ENCODE measurements around the gene DGKD.

DGKD gene

DNA sequence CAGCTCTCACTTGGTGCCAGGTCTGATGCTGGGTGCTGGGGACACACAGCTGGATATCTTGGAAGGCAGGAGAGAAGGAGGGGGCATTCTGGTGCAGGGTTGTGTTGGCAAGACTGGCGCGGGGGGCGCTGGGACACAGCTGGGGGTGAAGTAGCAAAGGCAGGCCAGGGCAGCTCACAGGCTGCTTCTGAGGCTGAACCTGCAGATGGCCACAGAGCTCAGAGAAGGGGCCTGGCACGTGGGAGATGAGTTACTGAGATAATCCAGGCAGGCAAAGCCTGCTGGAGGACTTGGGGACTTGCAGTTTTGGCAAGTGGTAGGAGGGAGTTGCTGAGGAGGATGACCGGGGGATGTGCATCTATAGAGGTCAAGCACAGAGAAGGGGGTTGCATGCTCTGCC, 16.2 kb upstream of the DGKD start:
- DNase-seq: no peak

- DNase-seq: no peak
Observed at GRCh38 chr2:233338812-233339368, 15.4 kb upstream of the DGKD start.

DNA sequence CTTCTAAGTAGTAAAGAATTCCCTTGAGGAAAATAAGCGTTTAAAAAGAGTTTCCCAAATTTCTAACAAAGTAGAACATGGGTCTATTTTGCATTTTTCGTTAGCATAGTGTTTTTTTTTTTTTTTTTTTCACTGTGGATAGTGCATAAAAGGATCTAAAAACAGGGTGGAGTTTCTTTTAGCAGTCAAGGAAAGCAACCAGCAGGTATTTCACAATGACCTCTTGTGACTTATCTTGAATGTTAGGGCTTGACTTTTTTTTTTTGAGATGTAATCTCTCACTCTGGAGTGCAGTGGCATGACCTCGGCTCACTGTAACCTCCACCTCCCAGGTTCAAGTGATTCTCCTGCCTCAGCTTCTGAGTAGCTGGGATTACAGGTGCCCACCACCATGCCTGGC, 14.9 kb upstream of the DGKD start:
- DNase-seq: no peak

DNA sequence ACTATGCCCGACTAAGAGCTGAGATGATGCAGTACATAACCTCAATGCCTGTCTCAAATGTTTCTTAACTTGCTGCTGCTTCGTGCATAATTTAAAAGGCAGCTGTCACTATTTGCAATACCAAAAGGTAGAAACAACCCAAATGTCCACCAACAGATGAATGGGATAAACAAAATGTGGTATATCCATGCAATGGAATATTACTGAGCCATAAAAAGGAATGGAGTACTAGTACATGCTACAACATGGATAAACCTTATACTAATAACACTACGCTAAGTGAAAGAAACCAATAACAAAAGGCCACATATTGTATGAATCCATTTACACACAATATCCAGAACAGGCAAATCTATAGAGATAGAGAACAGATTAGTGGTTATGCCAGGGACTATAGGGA, 13.0 kb upstream of the DGKD start:
- no peak for DNase-seq

DNA sequence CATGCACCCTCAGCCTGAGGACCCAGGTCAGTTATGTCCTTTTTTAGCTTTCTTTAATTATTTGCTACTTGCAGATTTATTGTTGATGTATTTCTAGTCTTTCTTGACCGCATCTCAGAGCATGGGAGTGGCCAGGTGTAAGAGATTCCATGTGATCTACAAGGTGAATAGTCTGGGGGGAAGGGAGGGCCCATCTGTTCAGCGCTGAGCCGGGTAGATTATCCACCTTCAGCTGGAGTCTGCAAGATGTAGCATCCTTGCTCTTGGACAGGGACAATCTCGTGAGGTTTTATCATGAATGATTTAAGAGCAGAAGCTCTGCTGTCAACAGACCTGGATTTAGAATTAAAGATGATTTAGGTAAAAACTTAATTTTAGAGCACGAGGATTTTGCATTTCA, 12.0 kb upstream of the DGKD start:
- no peak for DNase-seq

DNA sequence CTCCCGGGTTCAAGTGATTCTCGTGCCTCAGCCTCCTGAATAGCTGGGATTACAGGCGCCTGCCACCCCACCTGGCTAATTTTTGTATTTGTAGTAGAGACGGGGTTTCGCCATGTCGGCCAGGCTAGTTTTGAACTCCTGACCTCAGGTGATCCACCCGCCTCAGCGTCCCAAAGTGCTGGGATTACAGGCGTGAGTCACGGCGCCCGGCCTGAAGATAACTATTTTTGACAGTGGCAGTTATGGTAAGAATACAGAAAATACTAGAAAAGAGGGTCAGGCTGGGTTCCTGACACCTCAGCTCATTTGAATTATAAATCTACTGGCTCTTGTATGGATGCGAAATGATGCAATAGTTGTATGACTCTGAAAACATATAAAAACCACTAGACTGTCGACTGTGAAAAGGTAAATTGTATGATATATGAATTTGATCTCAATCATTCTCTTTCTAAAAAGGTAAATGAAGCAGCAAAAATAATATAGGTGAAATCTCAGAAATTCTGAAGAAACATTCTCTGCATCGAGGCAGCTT, 11.1 kb upstream of the DGKD start:
- no peak for DNase-seq

DNA sequence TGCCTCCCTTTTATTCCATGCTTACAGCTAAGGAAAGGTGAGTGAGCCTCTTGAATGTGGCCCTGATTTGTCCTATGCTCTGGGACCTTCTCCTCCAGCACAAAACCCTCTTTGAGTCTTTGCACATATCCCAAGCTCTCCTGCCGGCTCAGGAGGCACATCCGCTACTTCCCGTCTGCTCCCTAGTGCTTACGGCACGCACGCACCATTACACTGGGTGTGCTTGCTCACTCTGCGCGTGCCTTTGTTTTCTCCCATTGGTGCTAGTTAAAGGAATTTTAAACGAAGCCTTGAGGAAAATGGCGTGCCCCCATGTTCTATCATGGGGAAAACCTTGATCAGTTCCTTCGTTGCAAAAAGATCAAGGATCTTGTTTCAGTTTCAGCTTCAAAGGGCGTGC, 7.9 kb upstream of the DGKD start:
- DNase-seq: no peak

DNA sequence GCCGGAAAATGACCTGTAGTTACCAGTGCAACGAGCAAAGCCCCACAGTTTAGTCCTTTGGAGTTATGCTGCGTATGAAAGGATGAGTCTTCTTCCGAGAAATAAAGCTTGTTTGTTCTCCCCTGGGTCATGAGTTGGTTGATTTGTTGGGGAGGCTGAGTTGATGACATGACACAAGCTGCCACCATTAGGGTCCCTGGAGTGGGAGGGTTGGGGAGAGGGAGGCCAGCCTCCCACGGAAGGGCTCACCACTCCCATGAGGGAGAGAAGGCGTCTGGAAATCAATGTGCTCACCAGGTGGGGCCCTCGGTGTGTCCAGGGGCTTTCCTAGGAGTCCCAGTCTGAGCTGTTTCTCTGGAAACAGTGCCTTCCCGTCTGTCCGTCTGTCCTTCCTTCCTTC, 7.4 kb upstream of the DGKD start:
- no peak for DNase-seq

DNA sequence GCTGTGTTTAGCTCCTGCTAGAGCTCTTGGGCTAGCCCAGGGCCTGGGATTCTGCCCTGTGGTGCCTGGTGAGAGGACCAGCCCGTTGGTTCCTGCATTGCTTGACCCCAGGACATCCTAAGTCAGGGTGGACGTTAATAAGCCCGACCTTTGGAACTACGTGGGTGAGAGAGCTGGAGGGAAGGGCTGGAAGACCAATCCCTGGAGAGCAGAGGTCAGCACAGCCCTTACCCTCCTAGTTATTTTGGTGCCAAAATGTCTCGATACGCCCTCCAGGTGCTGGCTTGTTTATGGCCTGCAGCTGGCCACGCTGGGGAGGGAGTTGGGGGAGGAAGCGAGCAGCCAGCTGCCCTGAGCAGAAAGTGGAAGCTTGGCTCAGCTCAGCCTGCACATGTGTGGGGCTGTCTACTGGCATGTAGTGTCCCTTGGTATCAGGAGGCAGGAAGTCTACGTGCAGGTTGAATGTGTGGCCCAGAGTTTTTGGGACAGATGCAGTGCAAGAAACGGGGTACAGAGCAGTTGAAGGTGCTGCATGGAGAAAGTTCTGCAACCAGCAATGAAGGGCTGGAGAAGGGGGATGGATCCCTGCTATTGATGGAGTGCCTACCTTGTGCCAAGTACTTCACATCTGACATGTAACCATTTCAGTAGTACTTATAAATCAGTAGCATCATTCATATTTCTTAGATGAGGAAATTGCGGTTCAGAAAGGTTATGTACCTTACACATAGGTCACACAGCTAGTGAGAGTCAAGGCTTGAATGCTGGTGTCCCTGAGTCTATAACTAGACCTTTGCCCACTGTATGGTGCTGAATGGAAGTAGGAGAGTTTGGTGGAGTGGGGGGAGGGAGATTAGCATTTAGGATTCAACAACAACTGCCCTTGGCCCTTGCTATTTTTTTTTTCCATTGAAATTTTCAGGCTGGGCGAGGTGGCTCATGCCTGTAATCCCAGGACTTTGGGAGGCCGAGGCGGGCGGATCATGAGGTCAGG, 5.0 kb upstream of the DGKD start:
- DNase-seq: peak; percentile 16

GRCh38 chr2:233350708-233351107, 3.6 kb upstream of the DGKD start:
- DNase-seq: peak; percentile 91

DNA sequence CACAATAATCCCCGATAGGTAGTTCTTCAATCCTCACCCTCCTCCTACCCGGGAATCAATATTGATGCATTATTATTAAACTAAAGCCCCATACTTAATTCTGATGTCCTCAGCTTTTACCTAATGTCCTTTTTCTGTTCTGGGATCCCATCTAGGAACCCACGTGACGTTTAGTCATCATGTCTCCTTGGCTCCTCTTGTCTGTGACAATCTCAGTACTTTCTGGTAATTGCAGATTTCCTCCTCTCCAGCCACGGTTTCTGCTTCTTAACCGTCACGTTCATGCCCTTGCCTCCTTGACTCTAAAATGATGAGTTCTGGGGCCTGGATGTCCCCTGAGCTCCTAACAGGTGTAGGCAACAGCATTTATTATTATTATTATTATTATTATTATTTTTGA, 2.9 kb upstream of the DGKD start:
- DNase-seq: peak; percentile 8

- no peak for DNase-seq
Observed at GRCh38 chr2:233352141-233352842, 2.0 kb upstream of the DGKD start.

DNA sequence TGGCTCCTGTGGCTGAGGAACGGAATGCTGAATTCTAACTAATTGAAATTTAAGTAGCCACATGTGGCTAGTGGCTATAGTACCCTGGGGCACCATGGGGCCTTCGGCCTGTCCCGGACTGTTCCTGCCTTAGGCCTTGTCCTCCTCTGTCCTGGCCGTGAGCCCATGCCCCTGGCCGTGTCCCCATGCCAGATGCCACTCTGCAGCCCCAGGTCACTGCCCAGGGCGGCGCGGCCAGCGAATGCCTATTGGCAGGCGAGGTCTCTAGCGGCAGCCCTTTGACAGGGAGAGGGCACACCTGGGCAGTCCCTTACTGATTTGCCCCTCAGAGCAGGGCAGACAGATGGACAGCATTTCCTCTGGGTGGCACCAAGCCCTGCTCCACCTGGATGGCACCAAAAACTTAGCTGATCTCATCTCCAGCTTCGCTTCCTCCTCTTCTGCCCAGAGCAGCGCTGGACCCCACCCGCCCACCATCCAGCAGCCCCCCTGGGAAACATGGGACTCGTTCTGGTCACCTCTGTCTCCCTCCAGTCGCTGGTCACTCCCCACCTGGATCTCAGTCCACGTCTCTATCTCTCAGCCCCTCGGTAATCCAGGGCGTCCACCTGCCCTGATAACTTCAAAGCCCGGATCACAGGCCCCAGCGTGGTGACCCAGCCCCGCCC, 1.1 kb upstream of the DGKD start:
- DNase-seq: no peak

DNA sequence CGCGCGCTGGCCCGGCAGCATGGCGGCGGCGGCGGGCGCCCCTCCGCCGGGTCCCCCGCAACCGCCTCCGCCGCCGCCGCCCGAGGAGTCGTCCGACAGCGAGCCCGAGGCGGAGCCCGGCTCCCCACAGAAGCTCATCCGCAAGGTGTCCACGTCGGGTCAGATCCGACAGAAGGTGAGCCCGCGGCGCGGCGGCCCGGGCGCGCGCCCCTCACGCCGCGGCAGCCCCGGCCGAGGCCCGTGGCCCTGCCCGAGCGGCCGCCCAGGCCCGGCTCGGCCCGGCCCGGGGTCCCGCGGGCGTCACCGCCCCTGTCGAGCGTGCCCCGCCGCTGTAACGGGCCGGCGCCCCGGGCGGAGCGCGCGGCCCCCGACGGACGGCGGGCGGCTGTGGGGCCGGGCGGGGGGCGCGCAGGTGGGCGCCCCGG, 218 bp downstream of the DGKD start:
- no peak for DNase-seq

- peak; percentile 63 for DNase-seq
Observed at GRCh38 chr2:233354971-233355574, 779 bp downstream of the DGKD start.

DNA sequence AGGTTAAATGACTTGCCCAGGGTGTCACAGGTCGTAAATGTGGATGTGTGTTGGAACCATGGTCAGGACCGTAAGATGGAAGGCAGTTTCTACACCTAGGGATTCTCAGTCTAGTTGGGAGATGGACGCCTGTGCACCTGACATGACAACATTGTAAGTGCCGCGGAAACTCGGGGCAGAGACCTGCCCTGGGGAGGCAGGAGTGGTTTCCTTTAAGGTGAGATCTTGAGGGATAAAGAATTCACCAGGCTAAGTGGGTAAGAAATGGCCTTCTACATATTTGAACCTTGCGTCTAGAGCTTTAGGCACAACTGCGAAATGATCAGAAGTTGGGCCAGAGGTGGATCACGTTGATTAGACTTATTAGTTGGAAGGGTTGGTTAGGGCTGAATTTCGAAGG, 1.6 kb downstream of the DGKD start:
- DNase-seq: no peak

- no peak for DNase-seq
Observed at GRCh38 chr2:233356546-233357308, 2.4 kb downstream of the DGKD start.

DNA sequence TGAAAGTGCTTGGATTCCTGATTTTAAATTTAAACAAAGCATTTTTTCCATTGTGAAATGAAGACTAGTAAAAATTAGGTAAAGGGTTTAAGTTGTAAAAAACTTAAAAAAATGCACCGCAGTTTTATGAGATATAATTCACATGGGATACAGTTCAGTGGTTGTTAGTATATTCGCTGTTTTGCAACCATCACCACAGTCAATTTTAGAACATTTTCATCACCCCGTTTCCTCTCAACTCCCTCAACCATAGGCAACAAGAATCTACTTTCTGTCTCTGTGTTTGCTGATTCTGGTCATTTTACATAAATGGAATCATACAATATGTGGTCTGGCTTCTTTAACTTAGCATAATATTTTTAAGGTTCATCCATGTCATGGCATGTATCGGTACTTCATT, 4.0 kb downstream of the DGKD start:
- DNase-seq: no peak

DNA sequence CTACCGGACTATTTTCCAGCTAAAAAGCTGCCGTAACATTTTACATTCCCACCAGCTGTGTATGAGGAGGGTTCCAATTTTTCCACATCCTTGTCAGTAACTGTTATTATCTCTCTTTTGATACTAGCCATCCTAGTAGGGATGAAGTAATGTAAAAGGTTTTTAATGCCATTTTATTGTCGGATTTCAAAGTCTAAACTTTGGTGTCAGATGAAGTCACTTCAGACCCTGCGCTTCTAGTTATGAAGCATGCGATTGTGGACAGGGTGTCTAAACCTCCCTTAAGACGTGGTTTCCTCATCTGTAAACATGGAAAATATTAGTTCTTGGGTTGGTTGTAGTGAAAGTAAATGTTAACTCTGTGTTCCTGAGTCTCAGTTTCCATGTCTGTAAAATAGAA, 4.7 kb downstream of the DGKD start:
- DNase-seq: no peak

DNA sequence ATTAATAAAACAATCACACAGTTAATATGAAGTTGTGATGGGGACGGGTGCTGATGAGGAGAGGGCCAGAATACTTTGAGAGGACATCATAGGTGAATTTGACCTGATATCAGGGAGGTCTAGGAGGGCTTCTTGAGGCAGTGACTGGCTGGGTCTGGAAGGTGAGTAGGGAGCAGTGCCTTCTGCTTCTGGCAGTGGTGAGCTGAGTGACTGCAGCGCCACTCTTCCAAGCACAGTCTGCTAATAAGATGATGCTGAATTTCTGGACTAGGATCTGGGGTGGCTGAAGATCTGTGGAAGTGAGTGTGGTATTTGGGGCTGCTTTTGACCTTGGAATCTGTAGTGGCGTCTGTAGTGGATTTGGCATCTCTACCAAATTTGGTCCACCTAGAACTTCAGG, 5.5 kb downstream of the DGKD start:
- no peak for DNase-seq

- DNase-seq: no peak
Observed at GRCh38 chr2:233360771-233361176, 6.5 kb downstream of the DGKD start.

DNA sequence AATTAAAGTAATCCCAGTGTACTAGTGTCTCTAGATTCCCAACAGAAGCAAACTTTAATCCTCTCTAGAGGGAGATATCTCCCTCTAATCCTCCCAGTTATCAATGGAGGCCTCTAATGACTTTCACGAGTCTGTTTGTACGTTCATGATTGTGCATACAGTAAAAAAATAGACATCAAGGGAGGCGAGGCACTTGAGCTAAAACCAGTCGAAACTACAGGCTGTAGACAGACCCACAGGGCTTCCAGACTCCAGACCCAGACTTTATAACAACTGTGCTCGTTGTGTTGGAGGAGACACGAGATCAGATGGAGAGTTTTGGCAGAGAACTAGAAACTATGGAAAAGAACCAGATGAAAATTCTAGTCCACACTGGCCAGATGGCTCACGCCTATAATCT, 7.0 kb downstream of the DGKD start:
- no peak for DNase-seq
